GM18907 (cell line): ENCODE measurements around the gene PCCB.
A peak's percentile ranks its signal among the peaks of the same experiment; 100 is the strongest.
"Not testable (repeated sequence)": the region's sequence is repeated elsewhere in the genome, so short reads cannot be mapped to it uniquely, and the experiment has no call there.

ENCODE experiments used
- ATAC-seq: cut with Tn5 transposase; IDR thresholded peaks from one replicate; pipeline ENCODE4 v1.9.1; 2021; ENCODE audit warnings: mild to moderate bottlenecking, moderate library complexity; ENCODE audit not compliant: unreplicated experiment

Gene PCCB

GRCh38 chr3:136261826-136262225 is 11.7 kb downstream of the PCCB start:
- no peak for ATAC-seq

GRCh38 chr3:136262559-136262958 is 12.4 kb downstream of the PCCB start:
- no peak for ATAC-seq

- no peak for ATAC-seq
Measured at GRCh38 chr3:136263251-136263650, 13.1 kb downstream of the PCCB start.

GRCh38 chr3:136266468-136267125 is 16.5 kb downstream of the PCCB start:
- peak; percentile 45 for ATAC-seq

- ATAC-seq, result no peak
Measured at GRCh38 chr3:136267235-136267634, 17.1 kb downstream of the PCCB start.

- no peak for ATAC-seq
Measured at GRCh38 chr3:136270179-136270578, 20.0 kb downstream of the PCCB start.

- not testable (repeated sequence) for ATAC-seq
Measured at GRCh38 chr3:136271626-136272025, 21.5 kb downstream of the PCCB start.

GRCh38 chr3:136276049-136276755 is 26.1 kb downstream of the PCCB start:
- no peak for ATAC-seq

- no peak for ATAC-seq
Measured at GRCh38 chr3:136277115-136277514, 27.0 kb downstream of the PCCB start.

- ATAC-seq, result no peak
Measured at GRCh38 chr3:136277634-136278033, 27.5 kb downstream of the PCCB start.

- no peak for ATAC-seq
Measured at GRCh38 chr3:136279092-136279491, 29.0 kb downstream of the PCCB start.

- ATAC-seq, result no peak
Measured at GRCh38 chr3:136280961-136281360, 30.8 kb downstream of the PCCB start.

- no peak for ATAC-seq
Measured at GRCh38 chr3:136281966-136282520, 31.9 kb downstream of the PCCB start.

GRCh38 chr3:136283627-136284026 is 33.5 kb downstream of the PCCB start:
- no peak for ATAC-seq

- ATAC-seq, result no peak
Measured at GRCh38 chr3:136291302-136291701, 41.2 kb downstream of the PCCB start.

GRCh38 chr3:136292500-136292899 is 42.4 kb downstream of the PCCB start:
- no peak for ATAC-seq

GRCh38 chr3:136293279-136293678 is 43.1 kb downstream of the PCCB start:
- ATAC-seq, result no peak

- ATAC-seq, result no peak
Measured at GRCh38 chr3:136294176-136294575, 44.0 kb downstream of the PCCB start.

GRCh38 chr3:136296960-136297359 is 46.8 kb downstream of the PCCB start:
- ATAC-seq, result no peak

GRCh38 chr3:136297826-136298225 is 47.7 kb downstream of the PCCB start:
- ATAC-seq, result no peak

GRCh38 chr3:136300444-136300843 is 50.3 kb downstream of the PCCB start:
- no peak for ATAC-seq

GRCh38 chr3:136305879-136306278 is 55.7 kb downstream of the PCCB start:
- no peak for ATAC-seq
